SU-DHL-6 (cell line): ENCODE data around the gene STK17A.

Experiments
- EZH2phosphoT487 ChIP-seq: fragments of 200-600 bp; sonication (generic), shearing (Covaris generic); conservative IDR thresholded peaks from 2 replicates; pipeline ENCODE4 v1.6.1; 2018; ENCODE audit warnings: mild to moderate bottlenecking, antibody characterized with exemption, low read length, moderate library complexity, mixed read lengths
- TF ChIP-seq, protein P1 (sequence below): fragments of 200-600 bp; sonication (generic); IDR thresholded peaks from one replicate; pipeline ENCODE4 v1.5.1; 2017; ENCODE audit warnings: antibody characterized with exemption, mild to moderate bottlenecking, low read length, moderate library complexity; ENCODE audit not compliant: insufficient read depth, poor library complexity, severe bottlenecking

- TF ChIP-seq, protein P1, sequence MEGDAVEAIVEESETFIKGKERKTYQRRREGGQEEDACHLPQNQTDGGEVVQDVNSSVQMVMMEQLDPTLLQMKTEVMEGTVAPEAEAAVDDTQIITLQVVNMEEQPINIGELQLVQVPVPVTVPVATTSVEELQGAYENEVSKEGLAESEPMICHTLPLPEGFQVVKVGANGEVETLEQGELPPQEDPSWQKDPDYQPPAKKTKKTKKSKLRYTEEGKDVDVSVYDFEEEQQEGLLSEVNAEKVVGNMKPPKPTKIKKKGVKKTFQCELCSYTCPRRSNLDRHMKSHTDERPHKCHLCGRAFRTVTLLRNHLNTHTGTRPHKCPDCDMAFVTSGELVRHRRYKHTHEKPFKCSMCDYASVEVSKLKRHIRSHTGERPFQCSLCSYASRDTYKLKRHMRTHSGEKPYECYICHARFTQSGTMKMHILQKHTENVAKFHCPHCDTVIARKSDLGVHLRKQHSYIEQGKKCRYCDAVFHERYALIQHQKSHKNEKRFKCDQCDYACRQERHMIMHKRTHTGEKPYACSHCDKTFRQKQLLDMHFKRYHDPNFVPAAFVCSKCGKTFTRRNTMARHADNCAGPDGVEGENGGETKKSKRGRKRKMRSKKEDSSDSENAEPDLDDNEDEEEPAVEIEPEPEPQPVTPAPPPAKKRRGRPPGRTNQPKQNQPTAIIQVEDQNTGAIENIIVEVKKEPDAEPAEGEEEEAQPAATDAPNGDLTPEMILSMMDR: no peak
- TF ChIP-seq EZH2phosphoT487: no peak
Observed at GRCh38 chr7:43634384-43634783, 51.5 kb downstream of the STK17A start.
